HG03432 (cell line): ENCODE results near the gene SCRT2.
"Not testable (repeated sequence)": the region's sequence is repeated elsewhere in the genome, so short reads cannot be mapped to it uniquely, and the experiment has no call there.

Experiments used
- ATAC-seq: cut with Tn5 transposase; IDR thresholded peaks from one replicate; pipeline ENCODE4 v1.9.1; 2021; ENCODE audit warnings: mild to moderate bottlenecking, moderate library complexity; ENCODE audit not compliant: unreplicated experiment

SCRT2 gene

GRCh38 chr20:675453-676314, at the start of gene SCRT2:
SCRT2 (minus strand) TSS chr20:675802; CDS start chr20:675601, 201 bp downstream.
- ATAC-seq = no peak

GRCh38 chr20:724797-725196, 49.2 kb upstream of the SCRT2 start:
- not testable (repeated sequence) for ATAC-seq

GRCh38 chr20:723756-724155, 48.2 kb upstream of the SCRT2 start:
- no peak for ATAC-seq

- no peak for ATAC-seq
Observed at GRCh38 chr20:722822-723644, 47.4 kb upstream of the SCRT2 start.

- ATAC-seq = no peak
Observed at GRCh38 chr20:721876-722275, 46.3 kb upstream of the SCRT2 start.

GRCh38 chr20:719816-720215, 44.2 kb upstream of the SCRT2 start:
- no peak for ATAC-seq

- ATAC-seq = no peak
Observed at GRCh38 chr20:719068-719467, 43.5 kb upstream of the SCRT2 start.

GRCh38 chr20:717832-718231, 42.2 kb upstream of the SCRT2 start:
- no peak for ATAC-seq

GRCh38 chr20:717271-717670, 41.7 kb upstream of the SCRT2 start:
- no peak for ATAC-seq

GRCh38 chr20:714453-714852, 38.9 kb upstream of the SCRT2 start:
- no peak for ATAC-seq

- no peak for ATAC-seq
Observed at GRCh38 chr20:711576-711975, 36.0 kb upstream of the SCRT2 start.

GRCh38 chr20:710780-711450, 35.3 kb upstream of the SCRT2 start:
- no peak for ATAC-seq

- ATAC-seq = no peak
Observed at GRCh38 chr20:709991-710779, 34.6 kb upstream of the SCRT2 start.

GRCh38 chr20:709423-709822, 33.8 kb upstream of the SCRT2 start:
- no peak for ATAC-seq

- no peak for ATAC-seq
Observed at GRCh38 chr20:708956-709355, 33.4 kb upstream of the SCRT2 start.

GRCh38 chr20:707451-708110, 32.0 kb upstream of the SCRT2 start:
- no peak for ATAC-seq

GRCh38 chr20:706366-706885, 30.8 kb upstream of the SCRT2 start:
- no peak for ATAC-seq

- no peak for ATAC-seq
Observed at GRCh38 chr20:704726-705125, 29.1 kb upstream of the SCRT2 start.

- ATAC-seq = no peak
Observed at GRCh38 chr20:703426-703825, 27.8 kb upstream of the SCRT2 start.

GRCh38 chr20:703006-703405, 27.4 kb upstream of the SCRT2 start:
- ATAC-seq = no peak
